GM12872 (cell line): ENCODE data around the gene PLEKHB2.

Source experiments
- CTCF ChIP-seq: IDR thresholded peaks from 3 replicates; pipeline ENCODE4 v1.5.1; 2011; ENCODE audit warnings: low read depth, mild to moderate bottlenecking, low read length, moderate library complexity; ENCODE audit not compliant: insufficient read depth

Gene PLEKHB2

GRCh38 chr2:131123192-131123591 is 18.1 kb downstream of the PLEKHB2 start:
- no peak for TF ChIP-seq CTCF

GRCh38 chr2:131125195-131125757 is 20.1 kb downstream of the PLEKHB2 start:
- no peak for TF ChIP-seq CTCF

- no peak for TF ChIP-seq CTCF
Measured at GRCh38 chr2:131126436-131126835, 21.3 kb downstream of the PLEKHB2 start.

GRCh38 chr2:131127076-131127475 is 21.9 kb downstream of the PLEKHB2 start:
- no peak for TF ChIP-seq CTCF

- no peak for TF ChIP-seq CTCF
Measured at GRCh38 chr2:131127981-131128380, 22.8 kb downstream of the PLEKHB2 start.

- no peak for TF ChIP-seq CTCF
Measured at GRCh38 chr2:131130298-131130596, 25.1 kb downstream of the PLEKHB2 start.

- no peak for TF ChIP-seq CTCF
Measured at GRCh38 chr2:131132729-131133128, 27.6 kb downstream of the PLEKHB2 start.

- no peak for TF ChIP-seq CTCF
Measured at GRCh38 chr2:131140581-131140980, 35.4 kb downstream of the PLEKHB2 start.
